Measurements from ENCODE around the gene CCDC187. TPM values are rescaled to one million over a fixed set of nuclear protein-coding genes. Genes with fewer than 3 reads are reported as not detected.

The CCDC187 gene
- total and polyA plus RNA-seq, 2 of the 4 experiments (the other 2 are of a cell fraction), result not detected

- Histone ChIP-seq H4K91ac (ENCODE audit: insufficient read depth, low read depth, low read length) (no peak overlapping the region), H3K79me1 (ENCODE audit: low read depth in 1 of 2, low read length in 2 of 2) (peaks cover 0 to 5% of the 10 kb centered on the region in 2 experiments; a peak in 1 of 4 replicates), H3K4me3 (ENCODE audit: insufficient read depth, low read depth, low read length) (no peak overlapping the region), H3K27me3 (ENCODE audit: control insufficient read depth, insufficient read depth, low read length) (no peaks in the 10 kb centered on the region), H2AK5ac (ENCODE audit: low read depth, low read length) (no peak overlapping the region), H3K4me2 (ENCODE audit: low read depth, low read length) (no peak overlapping the region), H4K8ac (ENCODE audit: low read depth in 2 of 2, low read length in 2 of 2) (no peak overlapping the region), H2BK120ac (ENCODE audit: low read depth, low read length) (no peak overlapping the region), H3K27ac (ENCODE audit: insufficient read depth, low read length) (no peak overlapping the region), H2BK20ac (ENCODE audit: low read depth, low read length) (no peak overlapping the region), H3K14ac (replicated peaks; ENCODE audit: low read depth, low read length) (no peak overlapping the region), H3K4me1 (ENCODE audit: control insufficient read depth, insufficient read depth, low read length) (no peaks in the 10 kb centered on the region), H3K4ac (ENCODE audit: low read depth, low read length) (no peak overlapping the region), H3K18ac (ENCODE audit: low read depth, low read length) (no peak overlapping the region), H2AK9ac (replicated peaks; ENCODE audit: low read depth, low read length, poor library complexity) (no peak overlapping the region), H2AFZ (replicated peaks; ENCODE audit: low read length, poor library complexity) (no peak overlapping the region), H2BK15ac (ENCODE audit: low read depth, low read length) (no peak overlapping the region), H2BK5ac (ENCODE audit: low read depth, low read length, poor library complexity, severe bottlenecking) (no peak overlapping the region), H3K9me1 (ENCODE audit: insufficient read depth, low read length) (peaks cover 8% of the 10 kb centered on the region; the same call in 1 of the 2 replicates), H4K5ac (ENCODE audit: low read depth, low read length) (no peak overlapping the region), H3K36me3 (ENCODE audit: control insufficient read depth, insufficient read depth, low read length) (peaks cover 22% of the 10 kb centered on the region), H3K9me3 (ENCODE audit: control insufficient read depth, insufficient read depth, low read length) (0 out of 2 replicates have a peak, but pooled peaks cover under 1% of the 10 kb centered on the region), H4K20me1 (ENCODE audit: insufficient read depth, low read length) (peaks cover 20% of the 10 kb centered on the region), H3K23ac (ENCODE audit: low read depth, low read length) (no peak overlapping the region), H3K9ac (ENCODE audit: low read depth, low read length) (no peak overlapping the region), H3K56ac (ENCODE audit: extremely low read depth, insufficient read depth, low read length) (no peak overlapping the region)
- DNase-seq, result no peak
- dilution Hi-C loops (cut with HindIII; ENCODE audit: low sequenced_read_pairs, unreplicated experiment), result no loop called here
- no TSS peak for BruUV-seq (replicated peaks)
- no peak for ATAC-seq (ENCODE audit: low read depth)
- WGBS, 2 experiments (ENCODE audit: extremely low coverage in 2 of 2, insufficient read length in 1 of 2), result 79% methylated on average over 6 of the region's 15 CpGs; no CpG with 5 or more reads in 1 of the 2 experiments
- no peak for TF ChIP-seq FOS (IDR thresholded peaks at IDR 0.05; ENCODE audit: low read depth, low read length)
- no peak for TF ChIP-seq CEBPB (IDR thresholded peaks at IDR 0.05; ENCODE audit: low read depth, low read length)
- TF ChIP-seq RFX5 (IDR thresholded peaks at IDR 0.05; ENCODE audit: low read depth, low read length), result no peak
- no peak for TF ChIP-seq BHLHE40 (IDR thresholded peaks at IDR 0.05; ENCODE audit: low read depth, low read length)
- TF ChIP-seq RAD21 (IDR thresholded peaks at IDR 0.05; ENCODE audit: low read length), result no peak
- TF ChIP-seq NFE2L2 (IDR thresholded peaks at IDR 0.05; ENCODE audit: low read depth, low read length), result no peak
- ChIA-PET CTCF (no interaction called here), POLR2A (ENCODE audit: unreplicated experiment) (no interaction called here)
- in situ Hi-C loops (cut with MboI; ENCODE audit: low sequenced_read_pairs), result no loop called here
- intact Hi-C loops (cut with micrococcal nuclease), result no loop called here
These were observed 85.2 kb downstream of the CCDC187 start for GRCh38 chr9:136218673-136219072.
